Fibroblast of lung (primary cell): ENCODE results near the gene WFDC5.

Source experiments
- EZH2 ChIP-seq: IDR thresholded peaks from 2 replicates; pipeline ENCODE4 v1.5.1; 2012; ENCODE audit warnings: low read length, control low read depth, mild to moderate bottlenecking; ENCODE audit errors: missing control alignments
- TF ChIP-seq, protein P1 (sequence below), 2 donors: IDR thresholded peaks in 1 of 2; conservative IDR thresholded peaks in 1 of 2; 1 replicate in 1 of 2; 2 replicates in 1 of 2; pipeline ENCODE4 v1.5.1; 2011 to 2012; ENCODE audit warnings: low read length in 2 of 2, control low read depth in 1 of 2, inconsistent platforms in 1 of 2, low read depth in 1 of 2, mild to moderate bottlenecking in 1 of 2

DNA sequence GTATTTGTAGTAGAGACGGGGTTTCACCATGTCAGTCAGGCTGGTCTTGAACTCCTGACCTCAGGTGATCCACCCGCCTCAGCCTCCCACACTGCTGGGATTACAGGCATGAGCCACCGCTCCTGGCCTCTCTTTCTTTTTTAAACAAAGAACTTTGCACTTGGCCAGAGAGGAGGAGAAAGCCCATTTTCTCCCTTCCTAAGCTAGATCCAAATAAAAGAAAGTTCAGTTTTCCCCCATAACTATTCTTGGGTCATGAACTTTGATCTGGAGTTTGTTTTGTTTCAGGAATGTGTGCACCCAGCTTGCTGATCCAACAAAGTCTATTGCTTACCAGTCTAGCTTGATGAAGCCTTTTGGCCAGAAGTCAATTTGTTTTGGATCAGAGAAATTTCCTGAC is 37.4 kb downstream of the WFDC5 start:
- TF ChIP-seq, protein P1, sequence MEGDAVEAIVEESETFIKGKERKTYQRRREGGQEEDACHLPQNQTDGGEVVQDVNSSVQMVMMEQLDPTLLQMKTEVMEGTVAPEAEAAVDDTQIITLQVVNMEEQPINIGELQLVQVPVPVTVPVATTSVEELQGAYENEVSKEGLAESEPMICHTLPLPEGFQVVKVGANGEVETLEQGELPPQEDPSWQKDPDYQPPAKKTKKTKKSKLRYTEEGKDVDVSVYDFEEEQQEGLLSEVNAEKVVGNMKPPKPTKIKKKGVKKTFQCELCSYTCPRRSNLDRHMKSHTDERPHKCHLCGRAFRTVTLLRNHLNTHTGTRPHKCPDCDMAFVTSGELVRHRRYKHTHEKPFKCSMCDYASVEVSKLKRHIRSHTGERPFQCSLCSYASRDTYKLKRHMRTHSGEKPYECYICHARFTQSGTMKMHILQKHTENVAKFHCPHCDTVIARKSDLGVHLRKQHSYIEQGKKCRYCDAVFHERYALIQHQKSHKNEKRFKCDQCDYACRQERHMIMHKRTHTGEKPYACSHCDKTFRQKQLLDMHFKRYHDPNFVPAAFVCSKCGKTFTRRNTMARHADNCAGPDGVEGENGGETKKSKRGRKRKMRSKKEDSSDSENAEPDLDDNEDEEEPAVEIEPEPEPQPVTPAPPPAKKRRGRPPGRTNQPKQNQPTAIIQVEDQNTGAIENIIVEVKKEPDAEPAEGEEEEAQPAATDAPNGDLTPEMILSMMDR (conservative IDR thresholded peaks at IDR 0.05 in 1 of 2, IDR thresholded peaks at IDR 0.05 in 1 of 2; ENCODE audit: low read depth in 1 of 2, low read length in 2 of 2) = no peak
- TF ChIP-seq EZH2 = no peak
